Central memory CD4-positive, alpha-beta T cell (primary cell): Measurements from ENCODE around the gene SPATA21.
"Not testable (repeated sequence)": the region's sequence is repeated elsewhere in the genome, so short reads cannot be mapped to it uniquely, and the experiment has no call there.

Source experiments
- DNase-seq: peaks from one replicate; pipeline ENCODE4 v3.0.0; 2022

The SPATA21 gene

DNA sequence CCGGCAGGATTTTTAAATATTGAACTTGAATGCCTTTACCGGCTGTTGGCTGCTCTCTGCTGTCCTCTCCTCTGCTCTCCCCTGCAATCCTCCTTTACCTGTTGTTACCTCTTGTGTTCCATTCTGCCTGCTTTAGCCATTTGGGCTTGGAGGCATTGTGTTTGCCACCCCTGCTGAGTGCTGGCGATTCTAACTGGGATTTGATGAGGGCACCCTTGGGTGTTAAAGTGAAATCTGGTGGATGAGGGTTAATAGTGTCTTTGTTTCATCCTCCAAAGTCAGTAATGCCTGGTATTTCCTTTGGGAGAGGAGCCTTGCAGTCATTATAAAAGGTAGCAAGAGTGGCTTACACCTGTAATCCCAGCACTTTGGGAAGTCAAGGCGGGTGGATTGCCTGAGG lies 60.3 kb downstream of the SPATA21 start:
- no peak for DNase-seq

DNA sequence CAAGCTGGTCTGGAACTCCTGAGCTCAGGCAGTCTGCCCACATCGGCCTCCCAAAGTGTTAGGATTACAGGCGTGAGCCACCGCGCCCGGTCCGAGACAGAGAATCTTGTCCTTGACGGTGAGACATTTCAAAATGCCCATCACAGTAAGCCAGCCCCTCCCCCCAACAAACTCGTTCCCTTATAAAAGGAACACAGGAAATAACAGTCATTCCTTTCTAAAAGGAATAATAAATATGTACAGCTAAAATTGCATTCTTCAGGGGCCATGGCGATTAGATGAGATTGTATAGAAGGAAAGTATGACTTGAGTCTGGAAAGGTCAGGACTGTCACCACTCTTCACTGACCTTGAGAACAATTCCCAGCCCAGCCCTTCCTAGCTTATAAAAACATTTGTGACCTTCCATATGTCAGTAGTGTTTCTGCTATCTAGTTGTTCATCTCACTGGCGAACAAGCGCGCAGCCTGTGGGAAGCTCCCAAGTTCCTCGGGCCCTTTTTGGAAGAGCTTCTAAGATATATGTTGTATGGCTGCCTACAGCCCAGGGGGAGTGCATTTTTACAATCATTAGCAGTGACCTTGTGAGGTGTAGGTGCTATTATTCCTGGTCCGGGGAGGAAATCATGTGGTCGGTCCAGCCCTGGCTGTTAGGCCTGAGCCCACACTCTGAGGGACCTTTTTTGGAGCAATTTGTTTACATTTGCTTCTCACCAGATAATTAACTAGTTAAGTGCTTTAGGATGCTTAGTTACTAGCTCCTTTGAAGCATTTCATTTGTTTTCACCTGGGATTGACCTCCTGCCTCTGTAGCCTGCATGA lies 61.5 kb downstream of the SPATA21 start:
- DNase-seq, result no peak

DNA sequence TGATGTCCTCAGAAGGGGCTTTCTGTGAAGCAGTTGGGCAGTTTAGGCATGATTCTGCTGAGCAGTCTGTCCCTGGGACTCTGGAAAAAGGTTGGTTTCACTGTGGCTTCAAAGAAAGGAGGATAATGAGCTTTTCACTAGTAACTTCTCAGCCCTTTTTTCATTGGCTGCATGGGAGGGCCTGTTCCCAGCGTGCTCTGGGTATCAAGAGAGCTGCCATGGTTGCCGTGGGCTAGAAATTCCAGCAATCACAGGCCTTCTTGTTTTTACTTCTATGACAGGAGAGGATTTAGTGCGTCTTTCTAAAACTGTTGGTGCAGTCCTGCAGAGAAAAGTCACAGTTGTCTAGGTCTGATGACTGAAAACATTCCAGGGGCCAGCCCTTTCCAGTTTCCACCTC lies 63.0 kb downstream of the SPATA21 start:
- DNase-seq, result no peak

DNA sequence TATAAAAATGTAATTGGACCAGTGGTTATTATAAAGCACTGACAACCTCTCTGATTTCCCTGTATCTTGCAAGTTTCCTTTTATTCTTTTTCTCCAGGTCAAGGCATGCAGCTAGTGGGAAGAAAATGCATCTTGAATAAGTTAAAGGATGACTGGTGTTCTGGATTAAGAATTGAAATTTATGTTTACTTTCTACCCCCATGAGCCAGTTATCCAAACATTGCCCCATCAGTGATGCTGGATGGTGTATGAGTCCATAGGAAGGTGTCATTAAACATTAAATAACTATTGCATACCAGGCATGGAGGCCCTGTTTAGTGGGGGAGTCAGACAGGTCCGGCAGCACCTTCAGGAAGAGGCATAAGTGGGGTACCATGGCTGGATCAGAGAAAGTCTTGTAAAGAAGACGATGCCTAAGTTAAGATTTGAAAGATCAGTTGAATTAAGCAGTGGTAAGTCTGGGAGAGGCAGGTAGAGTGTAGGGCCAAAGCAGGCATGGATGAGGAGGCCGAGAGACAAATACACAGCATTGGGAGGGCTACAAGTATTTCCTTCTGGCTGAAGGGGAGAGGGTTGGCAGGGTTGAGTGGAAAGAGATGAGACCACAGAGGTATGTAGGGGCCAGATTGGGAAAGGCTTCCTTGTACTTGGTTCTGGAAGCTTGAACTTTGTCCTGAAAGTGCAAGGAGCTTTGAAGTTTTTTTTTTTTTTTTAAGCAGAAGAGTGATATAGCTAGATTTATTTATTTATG lies 64.5 kb downstream of the SPATA21 start:
- DNase-seq, result no peak

DNA sequence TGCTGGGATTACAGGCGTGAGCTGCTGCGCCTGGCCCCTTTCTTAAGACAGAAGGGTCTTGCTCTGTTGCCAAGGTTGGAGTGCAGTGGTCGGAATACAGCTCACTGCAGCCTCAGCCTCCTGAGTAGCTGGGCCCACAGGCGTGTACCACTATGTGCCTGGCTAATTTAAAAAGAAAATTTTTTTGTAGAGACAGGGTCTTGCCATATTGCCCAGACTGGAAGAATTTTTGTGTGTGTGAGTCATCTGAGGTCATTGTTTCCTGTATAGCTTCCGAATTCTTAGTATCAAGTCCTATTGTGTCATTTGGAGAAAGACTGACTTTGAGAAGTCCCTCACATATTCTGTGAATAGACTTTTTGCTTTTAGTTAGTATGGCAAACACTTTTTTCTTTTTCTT lies 65.5 kb downstream of the SPATA21 start:
- DNase-seq, result no peak

DNA sequence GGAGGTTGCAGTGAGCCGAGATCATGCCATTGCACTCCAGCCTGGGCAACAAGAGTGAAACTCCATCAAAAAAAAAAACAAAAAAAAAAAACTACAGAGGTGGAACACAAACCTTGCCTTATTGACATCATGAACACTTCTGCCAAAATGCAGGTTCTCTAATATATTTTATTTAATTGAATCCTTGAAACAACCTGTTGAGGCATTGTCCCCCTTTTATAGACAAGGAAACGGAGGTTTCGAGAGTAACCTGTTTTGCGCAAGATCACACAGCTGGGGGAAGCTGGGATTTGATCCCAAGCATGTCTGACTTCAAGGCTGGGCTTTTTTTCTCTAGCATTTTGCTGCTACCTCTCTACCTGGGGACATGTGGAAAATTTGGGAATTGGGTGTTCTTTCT lies 67.4 kb downstream of the SPATA21 start:
- no peak for DNase-seq

DNA sequence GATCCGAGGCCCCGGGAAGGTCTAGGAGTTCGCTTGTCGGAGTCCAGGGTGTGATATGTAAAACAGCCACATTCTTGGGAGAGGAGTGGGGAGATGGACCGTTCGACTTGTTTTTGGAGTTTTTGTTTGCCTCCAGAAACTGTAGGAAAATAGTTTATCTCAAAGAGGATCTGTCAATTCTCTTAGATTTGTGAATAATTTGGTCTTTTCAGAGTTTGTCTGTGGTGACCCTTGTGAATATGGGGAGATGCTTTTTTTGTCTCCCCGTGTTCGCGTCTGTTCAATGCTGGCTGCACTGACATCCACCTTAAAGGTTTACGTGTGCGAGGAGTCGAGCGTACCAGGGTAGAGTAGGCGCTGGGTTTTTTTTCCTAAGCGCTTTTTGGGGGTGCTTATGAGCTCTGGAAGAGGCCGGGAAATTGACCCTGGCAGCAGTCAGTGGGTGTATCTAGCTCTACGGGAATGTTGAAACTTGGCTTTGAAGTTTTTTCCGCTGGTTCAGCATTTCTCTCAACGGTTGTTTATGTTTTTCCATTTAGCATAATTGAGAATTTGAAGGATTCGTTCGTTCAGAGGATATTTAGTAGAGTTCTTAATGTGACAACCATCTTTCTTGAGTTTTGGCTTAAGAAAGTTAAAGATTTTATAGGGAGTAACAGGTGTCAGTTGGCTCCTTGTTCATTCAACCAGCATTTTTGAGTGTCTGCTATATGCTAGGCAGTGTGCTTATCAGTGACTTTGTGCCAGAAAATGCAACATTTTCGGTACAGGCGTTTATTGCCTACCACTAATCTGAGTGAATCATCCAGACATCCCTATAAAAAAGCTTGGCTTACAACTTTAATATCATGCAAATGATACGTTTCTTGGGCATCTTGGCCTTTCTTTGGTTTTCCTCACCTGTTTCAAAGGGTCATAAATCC lies 69.0 kb downstream of the SPATA21 start:
- DNase-seq, result no peak

DNA sequence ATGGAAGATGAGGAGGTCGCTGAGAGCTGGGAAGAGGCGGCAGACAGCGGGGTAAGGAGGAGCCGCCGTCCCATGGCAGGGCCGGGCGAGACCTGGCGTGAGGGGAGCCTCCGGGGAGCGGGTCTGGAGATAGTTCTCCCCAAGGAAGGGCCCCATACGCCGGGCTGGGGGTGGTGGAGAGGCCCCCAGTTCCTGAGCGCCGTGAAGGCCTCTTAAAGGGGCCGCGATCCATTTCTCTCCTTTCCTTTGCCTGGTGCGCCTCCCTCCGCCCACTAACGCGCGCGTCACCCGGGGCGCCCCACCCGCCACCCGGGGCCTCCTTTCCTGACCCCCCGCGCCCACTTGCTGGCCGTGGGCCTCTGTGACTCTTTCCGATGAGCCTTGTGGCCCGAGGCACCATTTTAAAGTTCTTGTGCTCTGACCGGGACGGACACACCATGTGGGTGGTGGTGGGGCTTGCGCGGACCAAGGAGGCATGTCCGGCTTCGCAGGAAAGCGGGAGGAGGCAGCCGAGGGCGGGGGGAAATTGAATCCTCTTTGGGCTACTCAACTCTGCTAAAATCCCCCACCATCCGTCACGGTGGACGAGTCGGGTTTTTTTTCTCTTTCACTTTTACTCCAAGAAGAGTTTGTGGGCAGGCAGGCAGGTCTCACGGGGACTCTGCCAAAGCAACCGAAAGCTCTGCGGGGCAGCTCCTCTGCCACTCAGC lies 69.8 kb downstream of the SPATA21 start:
- peak; percentile 88 for DNase-seq

DNA sequence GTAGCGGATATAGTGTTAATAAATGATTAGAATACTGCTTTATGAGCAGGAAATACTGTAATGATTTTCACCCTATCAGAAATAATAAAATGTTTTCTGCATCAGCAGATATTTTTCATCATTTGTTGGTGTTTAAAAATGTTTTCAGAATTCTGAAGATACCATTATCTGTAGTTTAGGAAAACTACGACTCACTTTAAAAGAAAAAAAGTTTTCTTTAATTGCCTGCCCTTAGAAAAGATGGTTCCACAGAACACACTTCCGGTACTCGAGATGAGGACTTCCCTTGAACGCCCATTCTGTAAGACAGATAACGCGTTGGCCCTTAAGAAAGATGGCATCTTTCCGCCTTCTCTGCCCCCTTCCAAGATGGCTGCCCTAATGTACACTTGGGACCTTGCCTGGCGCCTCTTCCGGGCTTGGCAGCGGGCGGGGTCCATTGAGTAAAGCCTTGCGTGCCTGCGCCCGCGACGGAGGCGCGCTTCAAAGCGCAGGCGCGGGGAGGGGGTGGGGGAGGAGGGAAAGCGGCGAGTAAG lies 70.4 kb downstream of the SPATA21 start, which contains the start of gene SZRD1:
Gene SZRD1 (plus strand): TSS at position 521 of the 536 bp plus-strand sequence. CDS start 16 bp downstream, outside the sequence.
- peak; percentile 98 for DNase-seq

DNA sequence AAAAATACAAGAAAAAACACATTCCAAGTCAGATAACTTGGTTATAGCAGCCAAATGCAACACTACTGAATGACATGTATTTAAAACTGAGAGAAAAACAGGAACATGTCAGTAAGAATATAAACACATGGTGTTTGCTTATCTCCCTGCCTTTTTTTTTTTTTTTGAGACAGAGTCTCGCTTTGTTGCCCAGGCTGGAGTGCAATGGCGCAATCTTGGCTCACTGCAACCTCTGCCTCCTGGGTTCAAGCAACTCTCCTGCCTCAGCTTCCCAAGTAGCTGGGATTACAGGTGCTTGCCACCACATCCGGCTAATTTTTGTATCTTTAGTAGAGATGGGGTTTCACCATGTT lies 72.1 kb downstream of the SPATA21 start:
- DNase-seq, result not testable (repeated sequence)

DNA sequence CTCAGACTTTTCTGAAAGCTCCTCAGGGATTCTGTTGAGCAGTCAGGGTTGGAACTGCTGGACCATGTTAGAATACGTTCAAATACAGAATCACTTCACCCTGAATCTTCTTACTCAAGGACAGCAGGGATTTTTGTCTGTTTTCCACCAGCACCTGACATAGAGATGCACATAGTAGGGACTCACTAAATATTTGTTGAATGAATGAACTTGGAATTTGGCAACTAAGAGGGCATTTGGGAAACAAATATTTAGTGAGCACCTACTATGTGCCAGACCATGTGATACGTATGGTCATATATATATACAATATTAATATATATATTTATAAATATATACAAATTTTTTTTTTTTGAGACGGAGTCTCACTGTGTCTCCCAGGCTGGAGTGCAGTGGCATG lies 80.4 kb downstream of the SPATA21 start:
- DNase-seq, result no peak

DNA sequence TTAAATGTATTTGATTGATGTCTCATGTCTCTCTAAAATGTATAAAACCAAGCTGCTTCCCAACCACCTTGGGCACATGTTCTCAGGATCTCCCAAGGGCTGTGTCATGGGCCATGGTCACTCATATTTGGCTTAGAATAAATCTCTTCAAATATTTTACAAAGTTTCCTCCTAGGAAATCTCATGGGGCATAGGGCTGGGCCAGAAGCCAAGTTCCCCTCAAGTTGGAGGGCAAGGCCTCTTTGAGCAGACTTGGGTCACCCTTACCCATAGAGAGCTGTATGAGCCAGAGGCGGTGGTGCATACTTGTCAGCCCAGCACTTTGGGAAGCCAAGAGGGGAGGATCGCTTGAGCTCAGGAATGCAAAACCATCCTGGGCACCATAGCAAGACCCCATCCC lies 82.6 kb downstream of the SPATA21 start:
- no peak for DNase-seq

DNA sequence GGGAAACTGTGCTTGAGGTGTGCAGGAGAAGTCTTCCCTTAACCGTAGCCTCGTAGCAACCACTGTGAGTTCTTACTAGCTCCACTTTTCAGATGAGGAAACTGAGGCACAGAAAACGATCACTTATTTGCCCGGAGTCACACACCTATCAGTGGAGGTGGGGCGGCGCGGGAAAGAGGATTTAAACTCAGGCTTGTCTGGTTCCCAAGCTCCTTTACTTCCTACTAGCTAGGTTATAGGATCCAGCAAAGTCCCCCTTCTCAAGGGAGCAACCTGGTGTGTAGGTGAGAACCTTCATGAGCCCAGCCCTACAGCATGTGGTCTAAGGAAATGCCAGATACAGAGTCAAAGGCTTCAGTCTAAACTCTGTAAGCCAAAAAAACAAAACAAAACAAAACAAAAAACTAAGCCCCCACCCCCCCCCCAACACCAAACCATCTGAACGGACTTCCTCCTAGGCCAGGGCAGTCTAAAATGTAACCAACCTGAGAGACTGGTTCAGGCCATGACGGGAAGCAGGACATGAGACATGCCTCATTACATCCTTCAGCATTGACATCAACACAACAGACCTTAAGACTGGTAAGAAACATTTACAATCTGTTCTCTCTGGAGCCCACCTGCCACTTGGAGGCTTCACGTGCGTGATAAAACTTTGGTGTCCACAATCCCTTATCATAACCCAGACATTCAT lies 84.2 kb downstream of the SPATA21 start:
- DNase-seq, result no peak

DNA sequence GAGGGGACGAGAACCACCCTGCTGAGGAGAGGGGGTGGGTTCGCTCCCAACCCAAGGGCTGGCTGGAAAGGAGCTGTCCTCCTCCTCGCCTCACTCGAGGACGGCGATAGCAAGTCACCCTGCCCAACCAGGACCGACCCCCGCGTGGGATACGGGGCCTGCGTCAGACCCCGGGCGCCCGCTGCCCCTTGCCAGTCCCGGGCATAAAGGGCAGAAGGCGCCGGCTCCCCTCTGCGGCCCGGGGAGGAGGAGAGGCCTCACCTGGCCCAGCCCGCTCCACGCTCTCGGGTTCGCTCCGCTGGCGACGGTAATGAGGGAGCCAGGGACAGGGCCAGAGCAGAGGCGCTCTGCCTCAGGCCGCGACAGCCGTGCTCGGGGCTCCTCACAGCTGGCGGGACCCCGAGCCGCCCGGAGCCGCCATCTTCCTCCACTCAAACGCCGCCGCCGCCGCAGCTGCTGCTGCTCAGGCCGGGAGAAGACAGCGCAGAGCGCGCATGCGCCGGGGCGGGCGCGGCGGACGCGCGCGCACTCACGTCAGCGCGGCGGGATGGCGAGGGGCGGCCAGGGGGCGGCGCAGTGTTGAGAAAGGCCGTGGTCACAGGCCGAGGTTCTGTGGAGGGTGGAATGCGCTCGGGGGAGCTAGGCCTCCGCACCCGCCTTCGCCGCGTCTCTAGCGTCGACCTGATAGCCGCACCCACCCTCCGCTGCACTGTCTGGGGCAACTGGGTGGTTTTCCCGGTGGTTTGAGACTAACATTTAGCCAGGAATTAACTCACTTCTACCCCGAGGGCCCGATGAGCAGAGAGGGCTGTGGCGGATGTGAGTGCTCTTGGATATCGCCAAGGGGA lies 85.0 kb downstream of the SPATA21 start, which contains the start of gene FBXO42:
Gene FBXO42 (minus strand): TSS at position 487 of the 848 bp plus-strand sequence. CDS start 37,062 bp downstream, outside the sequence.
- peak; percentile 94 for DNase-seq

DNA sequence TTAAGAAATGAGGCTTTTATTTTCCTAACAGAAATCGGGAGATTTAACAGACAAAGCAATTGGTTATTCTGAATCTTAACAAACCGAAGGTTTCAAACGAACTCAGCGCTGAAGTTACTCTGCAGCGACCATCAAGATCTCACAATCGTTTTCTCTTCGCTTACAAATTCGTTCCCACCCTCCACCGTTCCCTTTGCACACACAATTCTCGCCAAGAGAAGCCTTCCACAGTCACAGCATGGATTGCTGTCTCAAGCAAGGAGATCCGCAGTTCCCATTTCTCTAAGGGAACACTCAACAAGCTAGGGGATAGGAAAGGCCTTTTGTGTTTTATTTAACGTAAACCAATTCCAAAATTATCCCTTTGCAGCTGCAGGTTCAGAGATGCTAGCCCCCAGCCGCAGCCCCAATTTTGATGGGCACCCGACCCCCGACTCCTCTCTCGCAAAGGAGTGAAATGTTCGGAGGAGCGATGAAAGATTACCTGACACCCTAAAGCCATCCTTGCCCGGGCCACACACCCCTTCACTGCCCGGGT lies 85.7 kb downstream of the SPATA21 start:
- DNase-seq, result no peak

DNA sequence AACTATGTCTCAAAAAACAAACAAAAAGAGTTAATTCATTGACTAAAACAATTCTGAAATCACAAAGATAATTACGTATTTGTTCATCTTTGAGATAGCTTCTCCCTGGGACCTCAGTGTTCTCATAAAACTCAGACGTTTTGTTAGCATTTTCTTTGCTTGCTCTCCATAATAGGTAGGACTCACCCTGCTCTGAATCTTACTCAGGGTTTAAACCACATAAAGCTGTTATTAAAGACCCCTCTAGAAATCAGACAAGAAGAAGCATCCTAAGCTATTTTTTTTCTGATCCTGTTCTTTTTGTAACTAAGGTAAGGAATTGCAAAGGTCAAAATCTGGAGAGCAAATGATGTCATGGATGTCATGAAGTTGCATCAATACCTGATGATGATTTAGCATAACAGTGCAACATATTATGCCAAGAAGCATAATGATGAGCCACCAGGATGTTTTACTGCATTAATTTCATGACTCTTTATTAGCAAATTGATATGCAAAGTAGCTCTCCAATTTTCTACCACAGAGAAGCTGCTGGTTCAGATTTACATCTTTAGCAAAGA lies 87.3 kb downstream of the SPATA21 start:
- no peak for DNase-seq
